Measurements from ENCODE around the gene DNAH9.

GRCh38 chr17:11952610-11953009 lies 354.3 kb downstream of the DNAH9 start:
- TF ChIP-seq CTCF (IDR thresholded peaks at IDR 0.05; ENCODE audit: low read depth, low read length, poor library complexity, severe bottlenecking) (no peak), EZH2phosphoT487 (IDR thresholded peaks at IDR 0.05; ENCODE audit: borderline replicate concordance, low read length) (no peak)

All from DOHH2 (cell line).